ENCODE data around the gene IZUMO4. TPM values are rescaled to one million over a fixed set of nuclear protein-coding genes. Genes with fewer than 3 reads are reported as not detected.
"Not testable (repeated sequence)": the region's sequence is repeated elsewhere in the genome, so short reads cannot be mapped to it uniquely, and the experiment has no call there.

Gene IZUMO4
- total and polyA plus RNA-seq, 4 experiments from 2014 or later = 0.84 to 22.1 (median 9.9) TPM

- ChIA-PET CTCF (ENCODE audit: partially characterized antibody) (interaction anchor here (1.3 to 4.6 kb wide), 5 partner anchors 12 to 184 kb away, joined by 3 to 40 read pairs (median 11); partner anchors contain the start of genes IZUMO4 and MOB3A), POLR2A (ENCODE audit: partially characterized antibody) (interaction anchor here (0.6 to 8.8 kb wide), 12 partner anchors 9 to 185 kb away, joined by 3 to 323 read pairs (median 18); partner anchors contain the start of genes IZUMO4 and MOB3A)
- H3K4me3 ChIP-seq (ENCODE audit: low read length in 2 of 2) = peak overlapping the region; percentile 80 to 97
- H3K9me3 ChIP-seq (ENCODE audit: control insufficient read depth in 1 of 2, low read length in 2 of 2) = no peaks in the 10 kb centered on the region
- no peaks in the 10 kb centered on the region for H3K27me3 ChIP-seq (ENCODE audit: insufficient read depth, low read length)
- peak; percentile 62 to 85 (median 71) for DNase-seq
- Mint-ChIP-seq H3K36me3 (peaks cover 26 to 72% of the 10 kb centered on the region in 2 donors), H3K4me1 (peaks cover 26 to 76% (median 53%) of the 10 kb centered on the region in 4 donors), H3K9me3 (peaks cover 0 to 4% (median 0%) of the 10 kb centered on the region in 8 donors), H3K27me3 (peaks cover 0 to 2% of the 10 kb centered on the region in 2 donors), H3K27ac (peak overlapping the region; percentile 97 to 100 (median 99)), H3K4me3 (peak overlapping the region; percentile 97 to 100 (median 99))
- peaks cover 60% of the 10 kb centered on the region for H3K4me1 ChIP-seq (ENCODE audit: insufficient read depth, low read length)
- H3K36me3 ChIP-seq (ENCODE audit: insufficient read depth, low read length) = peaks cover 31% of the 10 kb centered on the region
- H3K27ac ChIP-seq (ENCODE audit: low read depth, low read length) = peak overlapping the region; percentile 93
- intact Hi-C loops (cut with micrococcal nuclease) = loop anchor here (2.0 kb wide), 1 partner anchor 39 kb away; no protein-coding TSS in a partner anchor
These were observed 14.6 kb upstream of the IZUMO4 start for GRCh38 chr19:2081873-2082810.

GRCh38 chr19:2083174-2083854 lies 13.4 kb upstream of the IZUMO4 start:
- Histone ChIP-seq H3K27ac (ENCODE audit: low read depth, low read length) (peak overlapping the region; percentile 93), H3K36me3 (ENCODE audit: insufficient read depth, low read length) (peaks cover 19% of the 10 kb centered on the region), H3K4me1 (ENCODE audit: insufficient read depth, low read length) (peaks cover 71% of the 10 kb centered on the region), H3K27me3 (ENCODE audit: insufficient read depth, low read length) (no peaks in the 10 kb centered on the region), H3K4me3 (ENCODE audit: low read length in 2 of 2) (peak overlapping the region; percentile 80 to 97), H3K9me3 (ENCODE audit: control insufficient read depth in 1 of 2, low read length in 2 of 2) (no peaks in the 10 kb centered on the region)
- POLR2A ChIA-PET (ENCODE audit: partially characterized antibody) = interaction anchor here (0.6 to 8.8 kb wide), 23 partner anchors 10 to 969 kb away, joined by 3 to 323 read pairs (median 6); partner anchors contain the start of genes AP3D1, BTBD2, GADD45B and IZUMO4
- H3K4me1 Mint-ChIP-seq = peaks cover 35 to 80% (median 61%) of the 10 kb centered on the region in 4 donors
- H3K27ac Mint-ChIP-seq = peak overlapping the region; percentile 97 to 100 (median 99)
- peak; percentile 74 to 86 (median 77) for DNase-seq
- peak overlapping the region; percentile 97 to 100 (median 99) for H3K4me3 Mint-ChIP-seq
- H3K36me3 Mint-ChIP-seq = peaks cover 26 to 62% of the 10 kb centered on the region in 2 donors
- intact Hi-C loops (cut with micrococcal nuclease) = loop anchor here (2.0 kb wide), 1 partner anchor 41 kb away; no protein-coding TSS in a partner anchor
- peaks cover 0 to 4% (median 0%) of the 10 kb centered on the region in 8 donors for H3K9me3 Mint-ChIP-seq
- peaks cover 0 to 2% of the 10 kb centered on the region in 2 donors for H3K27me3 Mint-ChIP-seq
- CTCF ChIA-PET (ENCODE audit: partially characterized antibody) = interaction anchor here (0.8 to 4.6 kb wide), 11 partner anchors 10 to 186 kb away, joined by 3 to 40 read pairs (median 3); partner anchors contain the start of genes IZUMO4 and MOB3A

GRCh38 chr19:2084993-2085720 lies 11.6 kb upstream of the IZUMO4 start:
- CTCF ChIA-PET (ENCODE audit: partially characterized antibody) = interaction anchor here (0.7 to 4.6 kb wide), 5 partner anchors 10 to 73 kb away, joined by 3 to 35 read pairs (median 5); partner anchors contain the start of gene MOB3A
- POLR2A ChIA-PET (ENCODE audit: partially characterized antibody) = interaction anchor here (0.6 to 8.8 kb wide), 23 partner anchors 9 to 391 kb away, joined by 3 to 323 read pairs (median 6); partner anchors contain the start of genes AP3D1, BTBD2, GADD45B and IZUMO4

GRCh38 chr19:2086695-2087620 lies 9.8 kb upstream of the IZUMO4 start:
- H3K9me3 ChIP-seq (ENCODE audit: control insufficient read depth in 1 of 2, low read length in 2 of 2); DNase-seq; H3K36me3 ChIP-seq (ENCODE audit: insufficient read depth, low read length); H3K9me3 Mint-ChIP-seq; intact Hi-C loops (cut with micrococcal nuclease); H3K27me3 Mint-ChIP-seq; H3K27me3 ChIP-seq (ENCODE audit: insufficient read depth, low read length): not testable (repeated sequence)
- Mint-ChIP-seq H3K4me3 (peak overlapping the region; percentile 48 to 86 (median 78)), H3K27ac (peak overlapping the region; percentile 92 to 98 (median 96)), H3K36me3 (peaks cover 13 to 43% of the 10 kb centered on the region in 2 donors), H3K4me1 (peaks cover 47 to 80% (median 63%) of the 10 kb centered on the region in 4 donors)
- Histone ChIP-seq H3K4me3 (ENCODE audit: low read length in 2 of 2) (peak overlapping the region in 1 of 2 donors; percentile 35), H3K4me1 (ENCODE audit: insufficient read depth, low read length) (peaks cover 70% of the 10 kb centered on the region), H3K27ac (ENCODE audit: low read depth, low read length) (peak overlapping the region; percentile 54)
- ChIA-PET POLR2A (ENCODE audit: partially characterized antibody) (interaction anchor here (0.6 to 8.8 kb wide), 14 partner anchors 8 to 1254 kb away, joined by 3 to 323 read pairs (median 4); partner anchors contain the start of genes IZUMO4 and MOB3A), CTCF (ENCODE audit: partially characterized antibody) (interaction anchor here (0.8 to 2.2 kb wide), 6 partner anchors 8 to 68 kb away, joined by 3 to 10 read pairs (median 4); partner anchors contain the start of gene MOB3A)

More at GRCh38 chr19:2084993-2085720, 11.6 kb upstream of the IZUMO4 start:
- peak overlapping the region; percentile 97 to 100 (median 99) for H3K4me3 Mint-ChIP-seq
- intact Hi-C loops (cut with micrococcal nuclease) = loop anchor here (1.0 to 2.0 kb wide), 3 partner anchors 11 to 34 kb away; partner anchors contain the start of genes IZUMO4, MKNK2 and MOB3A
- peaks cover 19 to 48% of the 10 kb centered on the region in 2 donors for H3K36me3 Mint-ChIP-seq
- peak overlapping the region; percentile 97 to 100 (median 99) for H3K27ac Mint-ChIP-seq
- H3K27me3 Mint-ChIP-seq = peaks cover 0 to 2% of the 10 kb centered on the region in 2 donors
- H3K27me3 ChIP-seq (ENCODE audit: insufficient read depth, low read length) = no peaks in the 10 kb centered on the region
- H3K4me3 ChIP-seq (ENCODE audit: low read length in 2 of 2) = peak overlapping the region; percentile 80 to 97
- H3K9me3 ChIP-seq (ENCODE audit: control insufficient read depth in 1 of 2, low read length in 2 of 2) = no peaks in the 10 kb centered on the region
- H3K36me3 ChIP-seq (ENCODE audit: insufficient read depth, low read length) = peaks cover 5% of the 10 kb centered on the region
- H3K27ac ChIP-seq (ENCODE audit: low read depth, low read length) = peak overlapping the region; percentile 93
- peaks cover 45 to 85% (median 66%) of the 10 kb centered on the region in 4 donors for H3K4me1 Mint-ChIP-seq
- peaks cover 0 to 4% (median 0%) of the 10 kb centered on the region in 8 donors for H3K9me3 Mint-ChIP-seq
- H3K4me1 ChIP-seq (ENCODE audit: insufficient read depth, low read length) = peaks cover 75% of the 10 kb centered on the region
- peak; percentile 96 to 97 (median 97) for DNase-seq

GRCh38 chr19:2087621-2088100 lies 9.1 kb upstream of the IZUMO4 start:
- Histone ChIP-seq H3K9me3 (ENCODE audit: control insufficient read depth in 1 of 2, low read length in 2 of 2) (no peaks in the 10 kb centered on the region), H3K4me1 (ENCODE audit: insufficient read depth, low read length) (peaks cover 70% of the 10 kb centered on the region), H3K27me3 (ENCODE audit: insufficient read depth, low read length) (no peaks in the 10 kb centered on the region), H3K27ac (ENCODE audit: low read depth, low read length) (peak overlapping the region; percentile 54), H3K36me3 (ENCODE audit: insufficient read depth, low read length) (peaks cover 3% of the 10 kb centered on the region), H3K4me3 (ENCODE audit: low read length in 2 of 2) (peak overlapping the region in 1 of 2 donors; percentile 31)
- Mint-ChIP-seq H3K4me3 (peak overlapping the region; percentile 48 to 86 (median 78)), H3K9me3 (peaks cover 0 to 4% (median 0%) of the 10 kb centered on the region in 8 donors), H3K4me1 (peaks cover 45 to 73% (median 59%) of the 10 kb centered on the region in 4 donors), H3K36me3 (peaks cover 12 to 36% of the 10 kb centered on the region in 2 donors), H3K27me3 (peaks cover 0 to 2% of the 10 kb centered on the region in 2 donors), H3K27ac (peak overlapping the region; percentile 92 to 98 (median 96))
- DNase-seq = peak in 4 of 5 donors; percentile 42 to 53 (median 50)
- intact Hi-C loops (cut with micrococcal nuclease) = no loop called here
- ChIA-PET CTCF (ENCODE audit: partially characterized antibody) (interaction anchor here (1.4 to 2.2 kb wide), 3 partner anchors 10 to 68 kb away, joined by 4 to 8 read pairs (median 5); no protein-coding TSS in a partner anchor), POLR2A (ENCODE audit: partially characterized antibody) (interaction anchor here (0.8 to 8.8 kb wide), 14 partner anchors 7 to 182 kb away, joined by 3 to 323 read pairs (median 4); partner anchors contain the start of genes IZUMO4 and MOB3A)
